Gastroesophageal sphincter (tissue), 4 donors: ENCODE results near the gene CDH4. TPM values are rescaled to one million over a fixed set of nuclear protein-coding genes. Genes with fewer than 3 reads are reported as not detected.

ENCODE experiments used
- ATAC-seq: fragments of 150-250 bp; one replicate; pipeline ENCODE4 v1.9.1; 2016; ENCODE audit warnings: mild to moderate bottlenecking, moderate library complexity
- H3K27ac ChIP-seq, 4 donors: fragments of 200-600 bp; sonication (generic) in 3 of 4; 1 replicate in 3 of 4; 2 replicates in 1 of 4; pipeline ENCODE4 v1.5.1; 2016 to 2019
- H3K27me3 ChIP-seq: fragments of 200-600 bp; sonication (generic); one replicate; pipeline ENCODE4 v1.5.1; 2019
- H3K36me3 ChIP-seq, 2 donors: fragments of 200-600 bp; sonication (generic); one replicate each; pipeline ENCODE4 v1.5.1; 2019; ENCODE audit warnings: control low read depth in 1 of 2
- H3K4me1 ChIP-seq, 3 donors: fragments of 200-600 bp; sonication (generic); 1 replicate in 2 of 3; 2 replicates in 1 of 3; pipeline ENCODE4 v1.5.1; 2016 to 2019; ENCODE audit warnings: control low read depth in 2 of 3
- H3K4me3 ChIP-seq, 2 donors: fragments of 200-600 bp; sonication (generic); one replicate each; pipeline ENCODE4 v1.5.1; 2019; ENCODE audit warnings: mild to moderate bottlenecking in 1 of 2, moderate library complexity in 1 of 2
- H3K9me3 ChIP-seq, 3 donors: fragments of 200-600 bp; sonication (generic); one replicate each; pipeline ENCODE4 v1.5.1; 2017 to 2019; ENCODE audit warnings: control low read depth in 2 of 3
- CTCF ChIP-seq, 4 experiments: fragments of 200-600 bp in 2 of 4; fragments of 450-650 bp in 2 of 4; sonication (generic) in 1 of 4; IDR thresholded peaks; one replicate each; pipeline ENCODE4 v1.5.1; 2017 to 2019; ENCODE audit warnings: antibody characterized with exemption in 4 of 4, mild to moderate bottlenecking in 2 of 4, moderate library complexity in 2 of 4
- EP300 ChIP-seq: sonication (generic); formaldehyde crosslinking; IDR thresholded peaks from one replicate; pipeline ENCODE4 v1.6.1; 2017; ENCODE audit warnings: antibody characterized with exemption, mild to moderate bottlenecking
- POLR2A ChIP-seq, 2 donors: fragments of 450-650 bp; IDR thresholded peaks; one replicate each; pipeline ENCODE4 v1.6.1; 2017; ENCODE audit warnings: antibody characterized with exemption in 2 of 2, mild to moderate bottlenecking in 2 of 2, moderate library complexity in 1 of 2
- POLR2AphosphoS5 ChIP-seq: sonication (generic); formaldehyde crosslinking; IDR thresholded peaks from one replicate; pipeline ENCODE4 v1.6.1; 2017; ENCODE audit warnings: antibody characterized with exemption
- WGBS, 2 donors: methylation state at CpG; one replicate each; pipeline ENCODE4 v1.1.5; 2018; ENCODE audit warnings: low coverage in 1 of 2; 5-methylcytosine and 5-hydroxymethylcytosine counted together
- total RNA-seq, 4 donors: library from RNA; depleted of rRNA; stranded (reverse); fragments of >200 nt; gene quantifications; one replicate each; pipeline ENCODE4 v1.1.0, GENCODE V29; 2016

CDH4 gene
- total RNA-seq, 4 donors from 2014 or later = under 0.01 to 1.5 (median 0.42) TPM; not detected in 1

GRCh38 chr20:61571916-61572711 lies 320.1 kb downstream of the CDH4 start:
- H3K9me3 ChIP-seq = no peaks in the 10 kb centered on the region
- no peaks in the 10 kb centered on the region for H3K36me3 ChIP-seq
- H3K27me3 ChIP-seq = peaks cover 30% of the 10 kb centered on the region
- no peak overlapping the region for H3K27ac ChIP-seq
- H3K4me1 ChIP-seq = no peaks in the 10 kb centered on the region
- no peak for TF ChIP-seq CTCF (IDR thresholded peaks at IDR 0.05)
- TF ChIP-seq POLR2A (IDR thresholded peaks at IDR 0.05) = no peak
- no peak for TF ChIP-seq EP300
- TF ChIP-seq POLR2AphosphoS5 = no peak
- 10 to 19% methylated on average over 4 to 6 of the region's 13 CpGs for WGBS, 2 donors
- ATAC-seq = no peak
- H3K4me3 ChIP-seq = no peak overlapping the region

GRCh38 chr20:61572789-61573188 lies 320.7 kb downstream of the CDH4 start:
- Histone ChIP-seq H3K27ac (no peak overlapping the region), H3K9me3 (no peaks in the 10 kb centered on the region), H3K36me3 (no peaks in the 10 kb centered on the region), H3K4me1 (no peaks in the 10 kb centered on the region), H3K27me3 (peaks cover 30% of the 10 kb centered on the region), H3K4me3 (no peak overlapping the region)
- 70 to 84% methylated on average over 7 of the region's 7 CpGs for WGBS, 2 donors
- no peak for TF ChIP-seq POLR2A (IDR thresholded peaks at IDR 0.05)
- TF ChIP-seq EP300 = no peak
- no peak for TF ChIP-seq CTCF (IDR thresholded peaks at IDR 0.05)
- no peak for TF ChIP-seq POLR2AphosphoS5
- no peak for ATAC-seq

- ATAC-seq = no peak
- Histone ChIP-seq H3K27ac (no peak overlapping the region), H3K4me3 (no peak overlapping the region), H3K9me3 (no peaks in the 10 kb centered on the region), H3K27me3 (peaks cover 31% of the 10 kb centered on the region), H3K36me3 (no peaks in the 10 kb centered on the region), H3K4me1 (no peaks in the 10 kb centered on the region)
- TF ChIP-seq EP300 = no peak
- TF ChIP-seq CTCF (IDR thresholded peaks at IDR 0.05) = no peak
- no peak for TF ChIP-seq POLR2A (IDR thresholded peaks at IDR 0.05)
- no peak for TF ChIP-seq POLR2AphosphoS5
- 38 to 40% methylated on average over 1 to 2 of the region's 16 CpGs for WGBS, 2 donors
These were observed 321.6 kb downstream of the CDH4 start for GRCh38 chr20:61573415-61574305.

- no peaks in the 10 kb centered on the region for H3K36me3 ChIP-seq
- no peak for ATAC-seq
- no peak for TF ChIP-seq CTCF (IDR thresholded peaks at IDR 0.05)
- no peak for TF ChIP-seq EP300
- no peak for TF ChIP-seq POLR2A (IDR thresholded peaks at IDR 0.05)
- no peak for TF ChIP-seq POLR2AphosphoS5
- H3K27ac ChIP-seq = no peak overlapping the region
- H3K9me3 ChIP-seq = no peaks in the 10 kb centered on the region
- H3K4me3 ChIP-seq = no peak overlapping the region
- peaks cover 38% of the 10 kb centered on the region for H3K27me3 ChIP-seq
- no peaks in the 10 kb centered on the region for H3K4me1 ChIP-seq
- 43 to 70% methylated on average over 4 to 6 of the region's 6 CpGs for WGBS, 2 donors
These were observed 323.3 kb downstream of the CDH4 start for GRCh38 chr20:61575151-61575937.
